ENCODE measurements around the gene CBR4.

The CBR4 gene

GRCh38 chr4:169032883-169033645 is 23.0 kb upstream of the CBR4 start:
- DNase-seq: no peak

- no peak for DNase-seq
Measured at GRCh38 chr4:169032194-169032593, 22.1 kb upstream of the CBR4 start.

GRCh38 chr4:169031392-169031791 is 21.3 kb upstream of the CBR4 start:
- DNase-seq: no peak

- no peak for DNase-seq
Measured at GRCh38 chr4:169030562-169030982, 20.5 kb upstream of the CBR4 start.

DNA sequence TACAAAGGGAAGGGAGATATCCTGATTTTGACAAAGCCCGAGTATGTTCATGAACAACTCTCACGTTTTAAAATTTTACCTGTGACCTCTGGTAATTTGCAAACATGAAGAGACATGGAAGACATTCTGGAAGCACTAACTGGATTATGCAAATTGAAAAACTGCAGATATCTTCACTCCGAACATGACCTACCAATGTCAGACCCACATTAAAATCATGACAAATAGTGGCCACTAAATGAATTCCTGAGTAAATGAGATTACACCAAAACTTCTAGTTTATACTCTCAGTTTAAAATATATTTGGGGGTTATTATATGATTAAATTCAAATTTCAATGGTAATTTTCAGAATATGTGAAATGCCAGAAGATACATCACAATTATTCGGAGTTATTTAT is 19.9 kb upstream of the CBR4 start:
- no peak for DNase-seq

GRCh38 chr4:169027663-169028062 is 17.6 kb upstream of the CBR4 start:
- no peak for DNase-seq

DNA sequence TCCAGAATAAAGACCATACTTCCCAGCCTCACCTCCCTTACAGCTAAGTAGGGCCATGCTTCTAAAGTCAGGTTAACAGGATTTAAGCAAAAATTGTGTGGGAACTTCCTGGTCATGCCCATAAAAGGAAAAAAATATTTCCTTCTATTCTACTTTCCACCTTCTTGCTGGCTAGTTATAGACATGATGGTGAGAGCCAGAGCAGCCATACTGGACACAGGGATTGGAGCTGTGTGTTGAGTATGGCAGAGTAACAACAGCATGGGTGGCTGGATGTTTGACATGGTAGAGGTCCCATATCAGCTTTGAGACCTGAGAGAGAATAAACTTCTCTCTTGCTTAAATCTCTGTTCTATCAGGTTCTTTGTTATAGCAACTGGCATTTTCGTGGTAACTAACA is 15.1 kb upstream of the CBR4 start:
- no peak for DNase-seq

DNA sequence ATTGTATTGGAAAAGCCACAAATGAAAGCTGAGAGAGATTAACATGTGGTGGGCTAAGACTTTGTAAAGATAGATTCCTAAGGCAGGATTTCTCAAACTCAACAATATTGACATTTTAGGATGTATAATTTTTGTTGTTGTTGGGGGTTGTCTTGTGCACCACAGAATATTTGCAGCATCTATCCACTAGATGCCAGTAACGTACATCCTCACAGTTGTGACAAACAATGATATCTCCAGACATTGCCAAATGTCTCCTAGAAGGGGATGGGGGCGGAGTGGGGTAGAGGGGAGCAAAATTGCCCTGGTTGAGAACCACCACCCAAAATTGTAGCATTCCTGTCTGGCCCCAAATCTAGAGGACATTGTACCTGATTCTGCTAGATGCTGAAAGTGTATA is 14.7 kb upstream of the CBR4 start:
- DNase-seq: no peak

GRCh38 chr4:169018406-169018805 is 8.4 kb upstream of the CBR4 start:
- no peak for DNase-seq

DNA sequence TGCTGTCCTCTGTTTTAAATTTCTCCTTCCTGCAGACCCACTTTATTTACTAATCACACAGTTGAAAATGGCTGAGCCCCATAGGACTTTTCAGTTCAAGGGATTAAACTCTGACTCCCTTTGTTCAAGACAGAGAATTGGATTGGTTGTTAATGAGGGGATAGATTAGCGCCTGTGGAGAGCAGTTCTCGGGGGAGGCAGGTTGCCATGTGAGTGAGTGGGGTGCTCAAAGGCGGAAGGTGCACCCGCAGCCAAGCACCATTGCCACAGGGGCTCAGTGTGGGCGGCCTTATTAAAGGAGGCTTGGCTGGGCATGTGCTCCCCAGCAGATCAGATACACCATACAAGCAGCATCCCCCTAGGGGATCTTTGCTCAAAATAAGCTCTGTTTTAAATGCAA is 7.9 kb upstream of the CBR4 start:
- no peak for DNase-seq

DNA sequence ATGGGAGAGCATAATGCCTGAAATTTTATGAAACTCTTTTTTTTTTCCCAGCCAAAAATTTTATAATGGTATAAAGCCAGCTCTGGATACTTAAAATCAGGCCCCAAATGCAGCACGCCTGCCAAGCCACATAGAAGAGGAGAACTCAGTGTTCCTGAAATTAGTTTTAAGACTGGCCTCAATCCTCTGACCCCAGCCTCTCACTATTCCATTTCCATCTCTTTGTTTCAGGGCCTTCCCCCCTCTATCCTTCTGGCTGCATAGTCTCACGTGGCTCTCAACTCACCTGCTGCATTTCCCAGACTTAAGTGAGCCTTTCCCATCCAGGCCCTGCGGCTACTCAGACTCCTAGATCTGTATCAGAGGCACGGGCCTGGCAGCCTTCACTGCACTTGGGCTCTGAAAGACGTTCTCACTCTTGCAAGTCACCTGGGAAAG is 5.2 kb upstream of the CBR4 start:
- no peak for DNase-seq

- no peak for DNase-seq
Measured at GRCh38 chr4:169014586-169014985, 4.5 kb upstream of the CBR4 start.

- no peak for DNase-seq
Measured at GRCh38 chr4:169013396-169013795, 3.3 kb upstream of the CBR4 start.

- no peak for DNase-seq
Measured at GRCh38 chr4:169012049-169012448, 2.0 kb upstream of the CBR4 start.

DNA sequence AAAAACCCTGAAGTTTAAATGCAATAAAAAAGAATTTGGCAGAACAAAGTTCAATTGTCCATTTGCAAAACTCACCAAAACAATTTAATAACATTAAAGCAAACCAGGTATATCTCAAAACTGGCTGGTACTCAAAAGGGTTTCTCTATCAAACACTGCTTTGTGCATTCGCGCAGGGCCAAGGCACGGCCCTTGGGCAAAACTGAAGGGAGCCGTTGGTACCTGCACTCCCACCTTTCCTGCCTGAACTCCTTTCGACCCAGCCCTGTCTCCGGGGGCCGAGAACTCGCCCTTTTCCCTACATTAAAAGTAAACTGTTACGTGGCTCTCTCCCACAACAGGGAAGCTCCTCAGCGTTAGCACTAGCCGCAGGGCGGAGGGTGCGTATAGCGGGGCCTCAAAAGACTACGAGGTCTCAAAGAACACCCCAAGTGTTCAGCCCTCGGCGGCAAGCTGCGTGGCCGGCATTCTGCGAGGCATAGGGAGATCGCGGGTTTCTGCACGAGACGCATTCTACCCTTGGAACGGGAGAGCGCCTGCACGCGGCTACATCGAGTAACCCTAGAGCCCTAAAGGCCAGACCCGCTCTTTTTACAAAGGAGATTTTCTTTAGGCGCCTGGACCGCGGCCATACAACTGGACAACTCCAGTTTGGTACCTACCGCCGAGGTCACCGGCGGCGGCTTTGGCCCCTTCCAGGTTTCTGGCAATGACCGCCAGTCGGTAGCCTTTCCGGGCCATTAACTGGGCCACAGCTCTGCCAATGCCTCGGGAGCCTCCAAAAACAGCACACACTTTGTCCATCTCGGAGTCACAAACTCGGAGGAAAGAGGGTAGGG is 550 bp downstream of the CBR4 start:
- peak; percentile 42 to 44 for DNase-seq

GRCh38 chr4:169005453-169006099 is 4.5 kb downstream of the CBR4 start:
- no peak for DNase-seq

DNA sequence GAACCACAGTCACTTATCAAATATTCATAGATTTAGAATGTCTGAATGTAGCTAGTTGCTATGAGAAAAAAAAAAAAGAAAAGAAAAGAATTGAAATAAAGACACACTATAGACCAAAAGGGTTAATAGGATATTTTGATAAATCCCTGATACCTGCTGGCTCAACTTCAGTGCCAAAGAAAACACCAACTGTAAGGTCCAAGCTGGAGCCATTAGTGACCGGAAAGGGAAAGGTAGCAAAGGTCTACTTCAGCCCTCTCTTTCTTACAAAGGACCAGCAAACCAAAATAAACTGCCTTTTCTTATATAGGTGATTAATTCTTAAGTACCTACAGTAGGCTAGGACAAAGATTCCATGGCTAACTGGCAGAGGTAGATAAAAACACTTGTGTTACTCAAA is 9.7 kb downstream of the CBR4 start:
- no peak for DNase-seq

GRCh38 chr4:168999809-169000208 is 10.2 kb downstream of the CBR4 start:
- no peak for DNase-seq

- no peak for DNase-seq
Measured at GRCh38 chr4:168998596-168998995, 11.5 kb downstream of the CBR4 start.

- peak in 1 of 2 donors; percentile 6 for DNase-seq
Measured at GRCh38 chr4:168995537-168996295, 14.3 kb downstream of the CBR4 start.

GRCh38 chr4:168994958-168995357 is 15.1 kb downstream of the CBR4 start:
- DNase-seq: no peak

GRCh38 chr4:168993714-168994510 is 16.1 kb downstream of the CBR4 start:
- no peak for DNase-seq

All from activated CD4-positive, alpha-beta T cell treated with anti-CD3 and anti-CD28 coated beads for 4 hours (primary cell).